ENCODE results near the gene LUC7L.
"Not testable (repeated sequence)": the region's sequence is repeated elsewhere in the genome, so short reads cannot be mapped to it uniquely, and the experiment has no call there.

The LUC7L gene

GRCh38 chr16:178668-179015 is 50.6 kb downstream of the LUC7L start:
- no peak for DNase-seq

GRCh38 chr16:177981-178667 is 51.1 kb downstream of the LUC7L start:
- DNase-seq, result no peak

- no peak for DNase-seq
Measured at GRCh38 chr16:177394-177822, 51.8 kb downstream of the LUC7L start.

GRCh38 chr16:176477-177382 is 52.5 kb downstream of the LUC7L start, which contains the start of gene HBA1:
Gene HBA1 (plus strand): TSS chr16:176680. CDS start chr16:176717, 37 bp downstream.
- not testable (repeated sequence) for DNase-seq

GRCh38 chr16:176006-176405 is 53.2 kb downstream of the LUC7L start:
- DNase-seq, result not testable (repeated sequence)

GRCh38 chr16:175011-175949 is 54.0 kb downstream of the LUC7L start:
- DNase-seq, result no peak

GRCh38 chr16:173928-174769 is 55.1 kb downstream of the LUC7L start:
- not testable (repeated sequence) for DNase-seq

- not testable (repeated sequence) for DNase-seq
Measured at GRCh38 chr16:173211-173854, 55.9 kb downstream of the LUC7L start.

- not testable (repeated sequence) for DNase-seq
Measured at GRCh38 chr16:172374-172941, 56.8 kb downstream of the LUC7L start, which contains the start of gene HBA2. Gene HBA2 (plus strand): TSS chr16:172876. CDS start chr16:172913, 37 bp downstream.

- DNase-seq, result no peak
Measured at GRCh38 chr16:170788-171187, 58.5 kb downstream of the LUC7L start.

- peak; percentile 24 for DNase-seq
Measured at GRCh38 chr16:170088-170507, 59.2 kb downstream of the LUC7L start.

GRCh38 chr16:169014-169413 is 60.2 kb downstream of the LUC7L start:
- no peak for DNase-seq

- DNase-seq, result no peak
Measured at GRCh38 chr16:168424-168823, 60.8 kb downstream of the LUC7L start.

- DNase-seq, result no peak
Measured at GRCh38 chr16:167122-167690, 62.0 kb downstream of the LUC7L start.

GRCh38 chr16:166375-167121 is 62.7 kb downstream of the LUC7L start:
- no peak for DNase-seq

GRCh38 chr16:165539-166374 is 63.5 kb downstream of the LUC7L start, which contains the start of gene HBM:
Gene HBM (plus strand): TSS chr16:165978. CDS start chr16:165998, 20 bp downstream.
- DNase-seq, result no peak

- no peak for DNase-seq
Measured at GRCh38 chr16:164827-165538, 64.3 kb downstream of the LUC7L start.

Measured in fibroblast of upper back skin (primary cell).